Esophagus muscularis mucosa (tissue), 3 donors: ENCODE data around the gene AZU1.

Experiments used
- CTCF ChIP-seq, 3 experiments: fragments of 200-600 bp in 2 of 3; fragments of 450-650 bp in 1 of 3; sonication (generic) in 2 of 3; IDR thresholded peaks; one replicate each; pipeline ENCODE4 v1.5.1; 2017 to 2019; ENCODE audit warnings: antibody characterized with exemption in 3 of 3, mild to moderate bottlenecking in 2 of 3, moderate library complexity in 1 of 3
- POLR2A ChIP-seq: fragments of 450-650 bp; IDR thresholded peaks from one replicate; pipeline ENCODE4 v1.6.1; 2017; ENCODE audit warnings: antibody characterized with exemption, moderate library complexity, mild to moderate bottlenecking, low read depth

- TF ChIP-seq CTCF (IDR thresholded peaks at IDR 0.05) (peak in 1 of 3 experiments; percentile 3), POLR2A (no peak)
These were observed 15.7 kb downstream of the AZU1 start for GRCh38 chr19:843180-843835.
